ENCODE measurements around the gene NPHP1.
"Not testable (repeated sequence)": the region's sequence is repeated elsewhere in the genome, so short reads cannot be mapped to it uniquely, and the experiment has no call there.

The NPHP1 gene

DNA sequence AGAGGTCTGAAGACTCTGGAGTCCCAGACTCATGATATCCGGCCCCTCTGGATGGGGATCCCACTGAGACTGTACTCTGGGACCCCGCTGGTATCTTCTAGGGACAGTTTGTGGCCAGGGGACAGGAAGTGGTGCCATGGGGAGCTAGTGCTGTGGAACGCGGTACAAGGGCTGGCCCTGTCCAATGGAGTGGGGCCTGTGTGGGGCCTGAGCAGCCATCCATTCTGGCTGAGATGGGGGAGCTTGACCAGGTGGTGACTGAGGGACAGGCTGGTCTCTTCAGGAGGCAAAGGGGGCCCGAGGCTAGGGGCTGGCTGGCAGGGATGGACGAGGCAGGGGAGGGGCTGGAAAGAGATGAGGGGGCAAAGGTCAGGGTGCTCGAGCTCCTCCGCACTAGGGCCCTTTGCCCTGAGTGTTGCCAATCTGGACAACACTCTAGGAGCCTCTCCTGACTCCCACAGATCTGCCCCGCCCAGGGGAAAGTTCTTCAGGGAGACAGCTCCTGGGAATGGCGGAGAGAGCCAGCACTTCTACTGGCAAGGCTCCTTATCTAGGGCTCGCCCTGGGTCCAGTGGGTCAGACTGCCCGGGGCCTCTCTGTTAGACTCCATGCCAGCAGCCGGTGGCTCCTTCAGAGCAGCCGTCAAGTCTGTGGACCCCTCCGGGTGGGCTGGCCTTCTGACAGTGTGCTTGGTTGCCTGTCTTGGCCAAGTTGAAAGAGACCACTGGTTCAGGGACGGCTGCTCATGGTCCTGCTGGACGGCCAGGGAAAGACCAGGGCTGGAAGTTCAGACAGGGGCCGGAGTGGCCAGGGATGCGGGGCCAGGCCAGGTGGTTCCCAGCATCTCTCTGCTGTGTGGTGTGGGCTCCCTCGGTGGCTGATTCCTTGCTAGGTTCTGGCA lies 101.5 kb downstream of the NPHP1 start:
- no peak for DNase-seq

DNA sequence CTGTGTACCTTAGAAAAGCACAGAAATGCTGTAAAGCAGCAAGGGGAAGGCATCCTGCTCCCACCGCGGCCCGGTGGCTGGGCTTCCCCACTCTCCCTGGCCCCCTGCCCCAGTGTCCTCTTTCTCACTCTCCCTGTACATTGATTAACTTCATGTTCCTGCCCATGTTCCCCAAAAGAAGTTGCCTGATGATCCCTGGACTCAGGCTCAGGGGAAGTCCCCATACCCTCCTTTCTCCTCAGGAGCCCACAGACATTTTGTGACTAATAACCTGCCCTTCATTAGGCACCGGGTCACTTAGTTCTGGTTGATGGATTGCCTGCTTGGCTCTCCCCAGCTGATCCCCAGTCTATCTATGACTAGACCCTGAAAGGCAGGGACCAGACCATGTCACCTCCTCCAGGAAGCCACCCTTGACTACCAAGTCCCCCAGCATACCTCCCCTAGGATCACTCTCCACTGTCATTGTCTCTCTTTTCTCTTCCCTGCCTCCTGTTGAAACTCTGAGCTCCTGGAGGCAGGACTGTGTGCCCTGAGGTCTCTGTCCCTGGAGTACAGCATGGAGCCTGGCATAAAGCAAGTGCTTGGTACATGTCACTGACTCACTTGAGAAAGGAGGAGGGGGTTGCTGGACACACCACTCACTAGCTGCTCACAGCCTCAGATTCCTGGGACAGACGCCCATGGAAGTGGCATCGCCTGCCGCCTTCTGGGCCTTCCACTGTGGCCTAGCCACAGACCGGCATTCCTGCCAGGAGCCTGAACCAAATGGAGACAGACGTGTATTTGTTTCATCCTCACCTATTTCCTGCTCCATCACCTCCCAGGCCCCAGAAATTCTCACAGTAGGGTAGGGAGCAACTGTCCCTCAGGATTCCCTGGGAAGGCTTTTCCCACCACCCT lies 102.7 kb downstream of the NPHP1 start:
- peak; percentile 39 for DNase-seq

DNA sequence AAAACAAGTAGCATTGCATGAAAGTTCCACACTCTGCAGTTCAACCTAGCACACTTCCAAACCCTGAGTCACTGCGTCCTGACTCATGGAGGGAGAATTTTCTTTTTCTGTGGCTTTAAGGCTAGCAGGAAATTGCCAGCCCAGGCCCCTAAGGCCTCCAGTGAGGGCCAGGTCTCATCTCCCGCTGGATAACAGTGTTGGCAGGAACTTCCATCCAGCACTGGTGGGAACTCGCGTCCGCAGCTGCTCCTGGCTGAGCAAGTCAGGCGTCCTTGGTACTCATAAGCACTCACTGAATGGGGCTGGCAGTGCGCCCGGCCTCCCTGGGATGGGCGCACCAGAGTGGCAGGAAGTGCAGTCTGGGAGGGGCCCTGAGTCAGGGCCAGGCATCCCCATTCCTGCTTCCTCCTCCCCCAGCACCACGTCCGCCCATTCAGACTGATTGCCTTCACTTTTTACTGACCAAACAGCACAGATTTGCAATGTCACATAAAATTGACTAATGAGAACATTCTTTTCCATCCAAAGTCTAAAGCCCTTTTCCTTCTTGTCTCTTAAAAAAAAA lies 103.5 kb downstream of the NPHP1 start:
- DNase-seq, result peak; percentile 100

DNA sequence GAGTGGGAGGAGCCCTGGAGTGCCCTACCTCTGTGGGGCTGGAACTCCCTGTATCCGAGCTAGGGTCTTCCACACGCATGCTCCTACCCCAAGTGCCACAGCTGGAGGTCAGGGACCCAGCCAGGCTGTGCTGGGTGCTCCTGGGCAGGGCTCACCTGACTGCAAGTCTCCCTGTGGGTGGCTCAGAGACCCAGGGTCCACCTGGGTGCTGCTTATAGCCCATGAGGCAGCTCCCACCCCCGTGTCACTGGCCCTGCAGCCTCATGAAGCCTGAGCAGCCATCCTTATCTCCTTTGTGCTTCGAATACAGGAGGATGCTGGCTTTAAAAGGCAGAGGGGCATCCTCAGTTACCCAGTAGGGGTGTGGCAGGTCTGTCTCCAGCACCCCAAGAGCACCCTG lies 103.9 kb downstream of the NPHP1 start:
- not testable (repeated sequence) for DNase-seq

DNA sequence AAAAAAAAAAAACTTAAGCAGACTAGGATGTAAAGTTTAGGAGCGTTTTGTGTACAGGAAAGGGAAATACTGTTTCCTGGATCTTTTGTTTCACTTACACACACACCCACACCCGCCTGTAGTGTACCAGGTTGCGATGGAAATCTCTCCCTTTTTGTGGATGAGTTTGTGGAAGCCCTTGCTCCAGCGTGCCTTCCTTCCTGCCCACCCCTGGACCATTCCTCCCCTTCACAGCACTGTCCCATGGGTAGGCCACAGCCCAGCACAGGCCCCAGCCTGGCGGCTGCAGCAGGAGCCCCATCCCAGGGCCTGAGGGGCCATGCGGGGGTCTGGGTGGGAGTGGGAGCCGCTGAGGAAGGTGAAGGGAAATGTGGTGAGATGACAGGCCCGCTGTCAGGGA lies 104.3 kb downstream of the NPHP1 start:
- DNase-seq, result no peak

DNA sequence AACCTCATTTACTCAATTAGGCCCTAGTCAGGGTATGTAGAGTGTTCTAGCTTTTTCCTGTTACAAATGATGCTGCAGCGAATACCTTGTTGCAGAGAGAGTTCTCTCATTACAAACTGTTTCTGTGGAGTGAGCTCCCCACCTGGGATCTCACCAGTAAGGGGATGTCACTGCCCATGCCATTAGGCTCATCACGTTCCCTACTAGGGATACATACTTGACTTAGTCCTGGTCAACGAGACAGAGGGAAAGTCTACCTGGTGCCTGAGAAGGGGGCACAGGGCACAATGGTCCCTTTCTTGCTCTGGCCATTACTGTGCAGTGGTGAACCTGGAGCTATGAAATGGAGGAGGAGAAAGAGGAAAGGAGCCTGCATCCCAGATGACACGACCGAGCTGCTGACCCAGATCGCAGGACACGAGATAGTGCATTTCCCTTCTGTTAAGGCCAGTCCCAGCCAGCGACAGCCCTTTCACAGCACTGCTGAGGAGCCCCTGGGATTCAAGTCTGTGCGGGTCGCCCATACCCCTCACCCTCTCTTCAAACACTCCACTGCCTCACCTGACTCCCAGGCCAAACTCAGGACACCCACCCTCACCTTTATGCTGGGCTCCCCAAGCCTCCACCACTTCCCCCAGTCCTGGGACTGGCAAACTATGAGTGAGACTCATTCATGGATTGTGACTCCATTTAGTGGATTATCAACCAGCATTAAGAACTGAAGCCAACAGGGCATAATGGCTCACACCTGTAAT lies 105.2 kb downstream of the NPHP1 start:
- no peak for DNase-seq

DNA sequence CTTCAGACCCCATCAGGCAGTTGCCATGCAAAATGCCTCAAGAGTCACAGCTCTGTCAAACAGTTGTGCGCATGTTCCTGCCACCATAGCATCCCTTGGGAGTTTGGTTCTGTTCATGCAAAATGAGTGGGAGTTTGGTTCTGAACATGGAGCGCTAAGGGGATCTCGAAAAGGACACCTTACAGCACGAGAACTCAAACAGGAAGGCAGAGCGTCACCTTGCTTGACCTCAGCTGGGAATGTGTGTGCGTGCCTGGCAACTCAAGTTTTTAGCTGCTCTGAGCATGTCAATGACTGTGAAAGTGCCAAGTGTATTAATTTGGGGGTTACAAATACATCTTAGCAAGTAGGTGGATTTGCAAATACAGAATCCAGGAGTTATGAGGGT lies 105.8 kb downstream of the NPHP1 start:
- no peak for DNase-seq

DNA sequence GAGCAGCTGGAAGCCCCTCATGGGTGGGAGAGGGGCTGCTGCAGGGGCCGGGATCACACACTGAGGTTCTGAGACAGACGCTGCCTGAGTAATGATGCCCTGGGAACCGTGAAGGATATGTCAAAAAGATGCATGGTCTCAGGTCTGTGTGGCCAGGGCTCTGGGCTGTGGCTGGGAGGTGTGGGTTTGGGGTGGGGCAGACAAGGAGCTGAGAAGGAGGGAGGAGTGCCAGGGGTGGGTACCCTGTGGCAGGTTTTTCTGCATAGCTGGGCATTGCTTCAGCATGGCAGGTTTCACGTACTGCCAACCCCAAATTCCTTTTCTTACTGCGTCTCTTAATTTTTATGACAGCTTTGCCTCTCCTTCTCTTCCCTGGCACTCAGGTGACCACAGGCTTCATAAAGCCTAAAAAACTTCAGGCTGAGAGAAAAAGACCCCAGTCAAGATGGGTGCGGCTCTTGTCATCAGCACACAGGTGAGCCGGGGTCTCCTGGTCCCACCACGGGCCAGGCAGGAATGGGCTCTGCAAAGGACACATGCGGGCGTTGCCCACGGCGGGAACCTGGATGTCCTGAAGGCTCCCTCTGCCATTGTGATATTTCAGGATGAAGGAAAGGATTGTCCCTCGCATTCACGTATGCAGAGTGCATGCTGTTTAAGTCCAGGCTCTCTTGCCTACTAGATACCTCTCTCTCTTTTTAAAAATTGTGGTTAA lies 107.2 kb downstream of the NPHP1 start:
- no peak for DNase-seq

DNA sequence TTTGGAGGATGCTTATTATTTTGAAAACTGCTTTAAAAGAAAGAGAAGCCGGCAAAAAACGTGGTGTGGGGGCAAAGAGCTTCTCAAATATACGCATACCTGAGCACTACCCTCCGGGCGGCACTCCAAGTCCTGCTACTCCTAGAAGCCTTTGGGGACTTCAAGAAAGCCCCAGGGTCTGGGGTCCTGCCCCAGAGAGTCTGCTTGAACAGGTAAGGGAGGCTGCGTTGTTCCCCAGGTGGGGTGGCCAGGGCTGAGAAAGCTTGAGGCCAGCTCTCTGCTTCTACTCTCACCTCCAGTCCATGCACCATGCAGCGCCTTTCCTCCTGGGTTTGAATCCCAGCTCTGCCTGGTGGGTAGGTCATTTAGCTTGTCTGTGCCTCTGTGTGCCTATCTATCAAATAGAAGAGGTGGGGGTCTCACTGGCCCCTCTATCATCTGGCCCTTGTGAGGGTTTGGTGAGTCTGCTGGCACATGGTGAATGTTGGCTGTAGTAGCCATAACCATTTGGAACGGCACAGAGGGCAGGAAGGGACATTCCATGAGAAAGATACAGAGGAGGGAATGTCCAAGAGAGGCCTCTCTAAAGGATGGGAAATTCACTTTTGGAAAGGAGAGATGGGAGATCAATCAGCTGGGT lies 108.7 kb downstream of the NPHP1 start:
- no peak for DNase-seq

DNA sequence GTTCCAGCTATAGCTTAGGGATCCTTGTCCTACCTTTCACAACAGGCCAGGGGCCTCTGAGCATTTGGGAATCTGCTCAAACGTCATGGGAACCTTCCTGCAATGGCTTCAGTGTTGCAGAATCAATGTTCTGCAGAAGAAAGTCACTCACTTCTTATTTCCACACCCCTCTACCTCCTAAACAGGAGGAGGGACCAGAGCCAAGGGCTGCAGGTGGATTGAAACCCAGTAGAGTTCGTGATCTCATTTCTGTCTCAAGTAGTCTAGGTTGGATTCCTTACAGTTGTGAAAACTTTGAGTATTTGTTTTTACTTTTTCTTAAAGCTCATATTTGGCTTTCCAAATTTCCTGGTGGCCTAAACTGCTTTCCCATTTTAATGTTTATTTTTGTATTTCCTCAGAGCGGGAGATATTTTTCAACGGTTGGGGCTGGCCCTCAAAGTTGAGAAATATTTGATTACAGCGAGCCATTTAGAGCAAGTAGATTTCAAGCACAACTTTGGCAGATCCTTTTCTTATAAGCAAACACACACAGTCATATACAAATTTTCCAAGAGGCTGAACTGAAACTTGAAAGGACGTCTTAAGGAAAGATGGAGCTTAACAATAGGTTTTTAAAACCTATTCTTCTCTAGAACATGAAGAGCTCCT lies 109.8 kb downstream of the NPHP1 start:
- not testable (repeated sequence) for DNase-seq

DNA sequence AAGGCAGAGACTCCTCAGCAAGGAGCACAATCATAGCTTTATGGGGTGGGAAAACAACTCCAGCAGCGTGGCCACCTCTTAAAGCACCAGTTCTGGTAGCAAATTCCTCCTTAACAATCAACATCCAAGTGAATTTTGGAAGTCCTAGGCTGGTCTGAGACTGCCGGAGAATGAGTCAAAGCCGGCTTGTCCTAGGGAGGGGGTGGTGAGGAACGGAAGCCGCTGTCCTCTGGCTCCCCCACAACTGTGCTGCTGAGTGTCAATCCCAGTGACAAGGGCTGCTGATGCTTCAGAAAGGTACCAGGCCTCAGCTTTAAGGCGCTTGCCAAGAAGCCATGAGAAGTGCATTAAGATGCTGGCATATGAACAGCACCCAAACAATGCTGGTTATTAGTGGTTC lies 110.9 kb downstream of the NPHP1 start:
- DNase-seq, result not testable (repeated sequence)

DNA sequence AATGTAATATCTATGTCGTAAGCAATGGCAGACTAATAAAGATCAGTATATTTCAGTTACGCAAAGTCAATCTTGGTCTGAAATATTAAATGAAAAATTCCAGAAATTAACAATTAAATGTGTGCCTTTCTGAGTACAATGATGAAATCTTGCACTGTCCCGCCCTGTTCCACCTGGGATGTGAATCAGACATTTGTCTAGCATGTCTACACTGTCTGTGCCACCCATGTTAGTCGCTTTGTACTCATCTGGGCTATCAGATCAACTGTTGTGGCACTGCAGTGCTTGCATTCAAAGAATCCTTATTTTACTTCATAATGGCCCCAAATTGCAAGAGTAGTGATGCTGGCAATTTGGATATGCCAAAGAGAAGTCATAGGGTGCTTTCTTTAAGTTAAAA lies 114.6 kb downstream of the NPHP1 start:
- DNase-seq, result not testable (repeated sequence)

DNA sequence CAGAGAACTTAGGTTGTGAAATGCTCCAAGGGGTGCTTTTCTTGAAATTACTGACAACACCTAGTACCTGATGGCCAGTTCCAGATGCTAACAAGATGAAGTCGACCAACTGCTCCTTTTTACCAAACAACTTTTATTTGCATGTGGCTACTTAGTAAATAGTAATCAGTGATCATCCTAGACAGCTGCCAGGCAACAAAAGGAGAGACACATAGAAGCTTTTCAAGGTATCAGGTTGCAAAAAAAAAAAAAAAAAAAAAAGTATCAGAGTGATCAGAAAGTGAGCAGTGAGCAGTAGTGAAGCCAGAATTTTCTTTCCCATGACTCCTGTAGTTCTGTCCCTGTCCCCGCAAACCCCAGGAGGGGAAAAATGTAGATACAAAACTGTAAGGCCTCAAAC lies 121.1 kb downstream of the NPHP1 start:
- DNase-seq, result not testable (repeated sequence)

DNA sequence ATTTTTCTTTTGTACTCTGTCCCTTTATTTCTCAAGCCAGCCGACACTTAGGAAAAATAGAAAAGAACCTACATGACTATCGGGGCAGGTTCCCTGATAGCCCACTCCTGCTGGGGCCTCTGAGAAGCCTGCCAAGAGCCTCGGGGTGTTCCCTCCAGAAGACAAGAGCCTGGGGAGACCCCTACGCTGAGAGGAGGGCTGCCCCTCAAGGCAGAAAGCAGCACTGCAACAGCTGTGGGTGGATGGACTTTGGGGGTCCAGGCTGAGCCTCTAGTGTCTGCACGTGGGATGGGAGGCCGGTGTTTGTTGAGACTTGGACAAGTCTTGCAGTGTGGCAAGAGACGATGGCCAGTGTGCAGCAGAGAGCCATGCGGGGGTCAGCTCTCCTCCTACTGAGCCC lies 121.7 kb downstream of the NPHP1 start:
- DNase-seq, result not testable (repeated sequence)

DNA sequence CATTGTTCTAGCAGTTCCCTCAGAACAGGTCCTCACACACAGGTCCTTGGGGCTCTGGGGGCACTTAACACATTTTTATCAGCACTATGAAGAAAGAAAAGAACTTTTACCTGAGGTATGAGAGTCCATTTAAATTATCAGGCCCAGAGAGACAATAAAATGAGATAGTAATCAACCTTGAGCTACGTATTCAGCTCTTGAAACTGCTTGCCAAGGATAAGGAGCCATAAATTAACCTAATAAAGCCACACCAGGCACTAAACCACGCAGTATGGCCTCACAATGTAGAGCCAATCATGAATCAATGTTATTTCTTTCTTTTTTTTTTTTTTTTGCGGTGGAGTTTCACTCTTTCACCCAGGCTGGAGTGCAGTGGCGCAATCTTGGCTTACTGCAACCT lies 126.7 kb downstream of the NPHP1 start:
- not testable (repeated sequence) for DNase-seq

DNA sequence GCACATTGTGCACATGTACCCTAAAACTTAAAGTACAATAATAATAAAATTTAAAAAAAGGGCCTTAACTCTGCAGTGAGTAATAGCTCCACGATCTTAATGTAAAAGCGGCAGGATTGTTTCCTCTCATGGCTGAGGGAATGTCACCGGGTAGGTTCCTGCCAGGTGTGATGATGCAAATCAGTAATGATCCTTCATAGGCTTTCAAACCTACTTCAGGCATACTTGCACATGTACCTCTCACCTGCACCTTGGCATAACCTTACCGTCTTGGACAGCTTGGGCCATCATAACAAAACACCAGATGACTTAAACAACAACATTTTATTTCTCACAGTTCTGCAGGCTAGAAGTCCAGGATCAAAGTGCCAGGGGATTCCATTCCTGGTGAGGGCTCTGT lies 128.9 kb downstream of the NPHP1 start:
- DNase-seq, result not testable (repeated sequence)

All from fibroblast of skin of back (primary cell).